ENCODE data around the gene A3GALT2.

A3GALT2 gene

GRCh38 chr1:33349778-33350610 lies 29.1 kb upstream of the A3GALT2 start:
- peak; percentile 92 for DNase-seq

- peak; percentile 60 for DNase-seq
These were observed 28.3 kb upstream of the A3GALT2 start for GRCh38 chr1:33349081-33349759.

GRCh38 chr1:33348676-33349080 lies 27.8 kb upstream of the A3GALT2 start:
- no peak for DNase-seq

DNA sequence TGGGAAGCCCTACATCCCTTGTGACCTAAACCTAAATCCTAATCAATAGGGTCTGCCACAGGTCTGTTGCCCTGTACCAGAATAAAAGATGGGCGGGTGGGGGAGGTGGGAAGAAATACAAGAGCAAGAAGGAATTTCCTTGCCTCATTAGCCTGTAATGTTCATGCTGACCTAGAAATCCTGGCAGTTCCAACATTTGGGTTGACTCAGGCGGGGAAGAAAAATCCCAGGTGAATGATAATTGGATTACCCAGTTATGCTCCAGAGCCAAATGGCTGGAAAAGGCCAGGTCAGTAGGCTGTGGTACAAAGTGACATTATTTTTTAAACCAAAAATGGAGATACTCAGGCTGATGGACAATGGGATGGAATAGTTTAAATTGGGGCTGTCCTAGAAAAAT lies 27.3 kb upstream of the A3GALT2 start:
- DNase-seq: no peak

DNA sequence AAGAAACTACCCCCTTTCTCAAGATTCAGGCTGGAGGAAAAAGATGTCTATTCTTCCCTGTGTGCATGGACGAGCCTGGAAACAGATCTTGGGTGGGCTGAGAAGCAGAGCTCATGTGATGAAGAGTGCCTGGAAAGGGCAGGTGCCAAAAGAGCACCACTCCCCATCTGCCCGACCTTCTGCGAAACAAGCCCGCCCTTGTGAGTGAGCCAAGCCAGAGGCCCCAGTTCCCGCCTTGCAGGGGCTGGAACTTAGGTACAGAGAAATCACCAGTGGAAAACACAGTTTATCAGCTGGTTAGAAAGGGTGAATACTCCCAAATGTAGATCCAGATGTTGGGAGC lies 26.7 kb upstream of the A3GALT2 start:
- peak; percentile 75 for DNase-seq

- peak; percentile 51 for DNase-seq
These were observed 26.2 kb upstream of the A3GALT2 start for GRCh38 chr1:33346927-33347649.

DNA sequence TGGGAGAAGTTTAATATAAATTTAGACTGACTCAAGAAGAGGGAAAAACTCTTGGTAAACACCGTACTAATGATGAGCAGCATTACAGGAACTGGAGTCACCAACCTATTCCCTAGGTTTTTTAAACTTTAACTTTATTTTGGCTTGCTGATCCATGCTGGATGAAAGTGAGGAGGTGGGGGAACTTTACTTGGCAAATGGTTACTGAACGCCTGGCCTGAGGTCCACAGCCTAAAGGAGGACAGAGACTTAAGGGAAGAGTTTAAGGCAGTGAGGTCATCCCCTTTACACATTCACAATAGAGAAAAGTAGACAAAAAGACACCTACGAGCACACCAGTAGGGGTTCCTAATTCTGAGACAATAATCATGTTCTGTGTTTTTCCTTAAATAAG lies 25.6 kb upstream of the A3GALT2 start:
- no peak for DNase-seq

DNA sequence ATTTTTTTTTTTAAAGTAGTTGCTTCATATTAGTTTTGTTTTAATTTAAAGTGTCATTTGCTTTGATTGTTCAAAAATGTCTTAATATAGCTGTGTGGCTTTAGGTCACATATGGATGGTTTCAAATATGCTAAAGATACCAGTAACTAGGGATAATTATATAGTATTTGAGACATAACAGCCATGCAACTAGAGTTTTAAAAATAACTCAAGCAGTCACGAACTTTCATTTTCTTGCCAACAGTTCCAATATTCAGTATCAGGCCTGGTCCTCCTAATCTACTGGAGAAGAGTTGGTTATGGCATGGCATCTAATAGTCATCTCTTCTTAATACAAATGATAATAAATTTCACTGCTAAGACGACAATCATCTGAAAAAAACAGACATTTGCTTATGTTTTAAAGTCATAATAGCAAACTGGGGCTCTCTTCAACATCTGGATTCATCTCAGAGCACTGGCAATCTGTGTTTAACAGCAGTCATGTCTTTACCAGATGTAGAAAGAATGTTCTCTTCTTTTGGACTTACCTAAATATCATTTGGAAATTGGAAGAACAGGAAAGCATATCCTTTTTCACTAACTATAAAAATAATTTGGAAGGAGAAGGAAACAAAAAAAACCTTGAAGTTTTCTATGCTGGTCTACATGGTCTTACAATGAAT lies 24.1 kb upstream of the A3GALT2 start:
- no peak for DNase-seq

- DNase-seq: no peak
These were observed 22.6 kb upstream of the A3GALT2 start for GRCh38 chr1:33343539-33343938.

DNA sequence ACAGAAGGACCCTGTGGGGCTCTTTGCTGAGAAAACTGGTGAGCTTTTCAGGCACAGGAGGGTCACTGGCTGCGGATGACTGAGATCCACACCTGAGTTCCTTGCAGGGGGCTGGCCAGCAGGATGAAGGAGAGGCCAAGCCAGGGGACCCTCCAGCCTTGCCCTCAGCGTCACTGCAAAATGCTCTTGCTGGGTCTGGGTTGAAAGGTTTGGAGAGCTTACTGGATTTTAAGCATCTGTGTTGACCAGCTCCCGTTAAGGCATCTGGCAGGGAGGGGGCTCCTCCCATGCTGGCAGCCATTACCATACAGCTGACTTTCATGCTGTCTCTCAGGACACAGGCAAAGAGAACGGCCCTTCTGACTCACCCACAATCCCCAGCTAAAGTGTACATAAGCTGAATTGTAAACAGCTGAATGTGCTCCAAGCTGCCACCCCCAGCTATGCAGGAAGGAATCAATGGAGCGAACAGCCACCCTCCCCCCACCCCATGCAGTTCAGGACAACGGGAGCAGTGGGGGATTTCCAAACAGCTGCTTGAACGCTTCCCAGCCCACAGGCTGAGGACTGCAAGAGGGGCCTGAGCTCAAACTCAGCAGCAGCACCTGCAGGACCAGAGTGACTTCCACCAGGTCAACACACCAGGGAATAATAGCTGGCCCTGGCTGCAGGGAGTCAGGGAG lies 21.3 kb upstream of the A3GALT2 start:
- DNase-seq: peak; percentile 90

DNA sequence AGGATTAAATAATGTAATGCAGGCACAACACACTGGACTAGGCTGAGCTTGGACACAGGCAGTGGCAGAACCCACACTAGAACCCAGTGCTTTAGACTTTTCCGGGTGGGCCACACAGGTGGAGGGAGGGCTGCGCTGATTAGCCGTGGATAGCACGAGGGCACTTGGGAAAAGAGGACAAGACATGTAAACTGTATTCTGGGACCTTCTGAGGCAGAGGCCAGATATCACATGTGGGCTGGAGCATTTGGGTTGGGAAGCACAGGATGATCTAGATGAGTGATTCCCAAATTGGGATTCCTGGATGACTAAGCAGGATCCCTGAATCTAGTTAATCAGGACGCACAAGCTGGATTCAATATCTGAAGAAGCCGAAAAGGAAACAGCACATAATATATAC lies 20.3 kb upstream of the A3GALT2 start:
- no peak for DNase-seq

DNA sequence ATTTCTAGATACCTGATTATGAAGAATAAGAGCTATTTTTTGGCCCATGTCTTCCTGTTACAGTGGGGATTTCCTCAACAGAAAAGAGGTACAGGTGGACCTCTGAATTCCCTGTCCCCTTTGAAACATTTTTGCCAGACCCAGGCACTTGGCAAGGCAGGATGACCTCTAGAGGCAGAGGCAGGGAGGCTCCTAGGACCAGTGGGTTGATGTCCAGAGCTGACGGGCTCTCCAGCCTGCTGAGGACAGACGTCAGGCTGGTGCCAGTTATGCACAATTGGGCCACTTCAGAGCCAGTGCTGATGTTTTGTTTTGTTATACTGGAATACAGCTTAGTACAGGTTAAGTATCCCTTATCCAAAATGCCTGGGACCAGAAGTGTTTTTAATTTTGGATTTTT lies 18.5 kb upstream of the A3GALT2 start:
- DNase-seq: no peak

- DNase-seq: peak; percentile 49
These were observed 17.7 kb upstream of the A3GALT2 start for GRCh38 chr1:33338440-33339211.

GRCh38 chr1:33338048-33338439 lies 17.1 kb upstream of the A3GALT2 start:
- DNase-seq: no peak

DNA sequence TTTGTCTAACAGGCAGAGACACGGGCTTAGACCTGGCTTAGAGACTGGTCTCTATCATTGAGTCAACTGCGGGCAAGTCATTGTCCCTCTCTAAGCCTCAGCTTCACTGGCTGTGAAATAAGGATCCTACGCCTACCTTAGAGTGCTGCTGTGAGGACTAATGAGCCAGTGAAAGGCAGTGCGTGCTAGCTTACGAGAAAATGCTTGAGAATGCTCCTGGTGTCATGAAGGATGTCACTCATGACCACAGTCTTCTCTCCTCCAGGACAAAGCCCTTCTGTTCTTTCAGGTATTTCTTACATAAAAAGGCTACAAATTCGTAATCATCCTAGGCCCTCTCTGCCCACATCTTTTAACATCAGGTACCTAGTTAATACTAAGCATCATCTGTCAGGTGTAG lies 16.5 kb upstream of the A3GALT2 start:
- no peak for DNase-seq

GRCh38 chr1:33336580-33336979 lies 15.7 kb upstream of the A3GALT2 start:
- no peak for DNase-seq

- DNase-seq: no peak
These were observed 14.1 kb upstream of the A3GALT2 start for GRCh38 chr1:33335020-33335419.

DNA sequence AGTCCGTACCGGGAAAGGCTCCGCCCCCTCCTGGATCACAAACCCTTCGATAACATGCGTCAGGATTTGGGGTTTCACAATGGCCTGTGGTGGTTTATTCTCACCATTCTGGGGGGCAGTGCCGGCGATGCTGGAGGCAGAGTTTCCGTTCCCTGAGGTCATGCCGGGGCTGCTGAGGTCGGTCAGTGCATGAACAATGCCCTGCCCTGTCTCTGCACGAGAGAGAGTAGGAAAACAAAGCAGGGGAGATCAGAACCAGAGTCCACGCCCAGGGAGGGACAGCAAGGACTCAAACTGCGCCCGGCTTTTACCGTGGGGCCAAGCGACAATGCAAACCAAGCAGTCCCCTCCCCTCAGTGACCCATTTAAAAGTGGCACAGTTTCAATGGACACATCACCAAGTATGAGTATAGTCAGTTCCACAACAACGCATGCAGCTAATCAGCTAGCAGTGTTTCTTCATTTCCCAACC lies 13.2 kb upstream of the A3GALT2 start:
- DNase-seq: no peak

GRCh38 chr1:33332881-33333280 lies 12.0 kb upstream of the A3GALT2 start:
- DNase-seq: no peak

DNA sequence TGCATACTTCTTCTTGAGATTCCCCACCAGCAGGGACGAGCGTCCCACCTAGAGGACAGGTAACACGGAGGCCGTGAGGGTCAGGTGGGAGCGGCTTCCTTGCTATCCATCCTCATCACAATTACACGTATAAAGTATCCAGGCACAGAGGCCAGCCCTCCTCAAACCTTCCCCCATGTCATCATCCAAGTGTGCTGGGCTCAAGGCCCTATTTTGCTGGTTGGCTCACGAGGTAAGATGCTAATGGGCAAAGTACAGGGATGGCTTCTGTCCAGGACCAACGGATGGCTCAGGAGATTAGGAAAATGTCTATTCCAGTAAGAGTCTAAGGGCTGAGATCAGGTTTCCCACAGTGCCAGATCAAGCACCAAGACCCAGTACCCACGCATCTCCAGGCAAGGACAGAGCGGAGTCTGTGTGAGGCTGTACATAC lies 11.5 kb upstream of the A3GALT2 start:
- DNase-seq: no peak

DNA sequence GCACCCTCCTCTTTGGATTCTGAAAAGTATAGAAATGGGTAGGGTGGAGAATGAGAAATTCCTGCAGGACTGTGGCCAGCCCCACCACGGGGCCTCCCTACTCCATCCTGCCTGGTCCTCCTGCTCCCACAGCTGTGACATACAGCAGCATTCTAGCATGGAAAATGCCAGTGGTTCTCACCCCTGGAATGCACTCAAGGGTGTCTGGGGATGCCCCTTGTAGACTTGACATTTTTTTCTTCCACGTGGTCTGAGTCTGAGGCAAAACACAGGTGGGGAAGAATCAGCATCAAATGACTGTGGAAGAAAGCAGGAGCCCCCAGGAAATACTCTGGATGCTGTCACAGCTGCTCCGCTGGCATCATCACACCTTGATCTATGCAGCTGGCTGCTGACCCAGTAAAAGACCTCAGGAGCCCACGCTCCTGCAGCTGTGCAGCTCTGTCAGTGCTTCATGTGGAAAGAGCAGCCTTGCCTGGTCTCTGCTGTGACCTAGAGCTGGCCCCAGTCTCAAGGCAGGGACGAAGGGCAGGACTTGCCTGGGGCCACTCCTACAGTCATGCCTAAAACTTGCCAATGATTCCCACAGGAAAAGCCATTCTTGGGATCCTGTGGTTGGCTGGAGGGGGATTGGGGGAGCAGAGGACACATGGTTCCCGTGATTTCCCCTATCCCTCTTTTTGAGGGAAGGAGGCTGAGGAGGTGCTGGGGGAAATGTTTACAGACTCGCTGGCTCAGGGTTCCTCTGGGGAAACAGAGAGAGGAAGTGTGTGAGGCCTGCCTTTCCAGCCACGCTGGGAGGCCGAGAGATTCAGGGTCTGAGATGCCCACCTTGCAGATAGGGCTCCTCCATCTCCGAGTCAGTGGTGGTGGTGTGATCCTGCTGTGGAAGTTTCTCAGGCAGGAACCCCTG lies 10.8 kb upstream of the A3GALT2 start:
- no peak for DNase-seq
